HL-60 (cell line): Measurements from ENCODE around the gene THAP6.
"Not testable (repeated sequence)": the region's sequence is repeated elsewhere in the genome, so short reads cannot be mapped to it uniquely, and the experiment has no call there.

Experiments used
- DNase-seq, 2 experiments: peaks; one replicate each; pipeline ENCODE4 v3.0.0-alpha.2; 2010 to 2020; ENCODE audit warnings: low read depth in 1 of 2, low spot score in 1 of 2
- H3K27ac ChIP-seq: fragments of 250-450 bp; sonication (Bioruptor Pico); replicated peaks from 2 replicates; pipeline ENCODE4 v1.5.1; 2020; ENCODE audit warnings: mild to moderate bottlenecking, moderate library complexity
- H3K27me3 ChIP-seq: fragments of 250-450 bp; sonication (Bioruptor Pico); 2 replicates; pipeline ENCODE4 v1.5.1; 2021; ENCODE audit warnings: mild to moderate bottlenecking, moderate library complexity; ENCODE audit not compliant: insufficient read depth, poor library complexity, severe bottlenecking
- H3K4me3 ChIP-seq: replicated peaks from 2 replicates; pipeline ENCODE4 v1.5.1; 2011; ENCODE audit warnings: mild to moderate bottlenecking, control low read depth, low read length; ENCODE audit not compliant: insufficient read depth
- CTCF ChIP-seq: IDR thresholded peaks from one replicate; pipeline ENCODE4 v1.5.1; 2011; ENCODE audit warnings: low read length, control low read depth, inconsistent platforms; ENCODE audit not compliant: insufficient read depth
- GABPA ChIP-seq: IDR thresholded peaks from 2 replicates; pipeline ENCODE4 v1.6.1; 2012; ENCODE audit warnings: low read depth
- POLR2AphosphoS5 ChIP-seq: IDR thresholded peaks from 2 replicates; pipeline ENCODE4 v1.6.1; 2012; ENCODE audit warnings: low read depth
- REST ChIP-seq: IDR thresholded peaks from 2 replicates; pipeline ENCODE4 v1.6.1; 2012; ENCODE audit warnings: low read depth; ENCODE audit not compliant: insufficient replicate concordance
- SPI1 ChIP-seq: IDR thresholded peaks from 2 replicates; pipeline ENCODE4 v1.6.1; 2012; ENCODE audit warnings: low read depth, mild to moderate bottlenecking, borderline replicate concordance

The THAP6 gene

GRCh38 chr4:75527482-75527881 lies 13.2 kb downstream of the THAP6 start:
- DNase-seq, result no peak
- TF ChIP-seq CTCF, result no peak
- no peak for TF ChIP-seq GABPA
- no peak for TF ChIP-seq POLR2AphosphoS5
- no peak for TF ChIP-seq REST
- no peak for TF ChIP-seq SPI1
- H3K27me3 ChIP-seq, result no peaks in the 10 kb centered on the region
- no peak overlapping the region for H3K27ac ChIP-seq
- H3K4me3 ChIP-seq, result no peak overlapping the region

- DNase-seq, result no peak
- Histone ChIP-seq H3K4me3 (no peak overlapping the region), H3K27ac (no peak overlapping the region), H3K27me3 (no peaks in the 10 kb centered on the region)
- no peak for TF ChIP-seq SPI1
- TF ChIP-seq GABPA, result no peak
- TF ChIP-seq CTCF, result no peak
Observed at GRCh38 chr4:75530556-75531322, 16.5 kb downstream of the THAP6 start.

- not testable (repeated sequence) for DNase-seq, H3K27ac ChIP-seq, H3K27me3 ChIP-seq, H3K4me3 ChIP-seq
Observed at GRCh38 chr4:75531536-75532143, 17.4 kb downstream of the THAP6 start.

- H3K27me3 ChIP-seq, H3K27ac ChIP-seq, H3K4me3 ChIP-seq, DNase-seq: not testable (repeated sequence)
Observed at GRCh38 chr4:75533339-75533887, 19.1 kb downstream of the THAP6 start.

GRCh38 chr4:75533926-75534325 lies 19.7 kb downstream of the THAP6 start:
- H3K4me3 ChIP-seq, DNase-seq, H3K27ac ChIP-seq, H3K27me3 ChIP-seq: not testable (repeated sequence)

- H3K4me3 ChIP-seq, H3K27me3 ChIP-seq, DNase-seq, H3K27ac ChIP-seq: not testable (repeated sequence)
Observed at GRCh38 chr4:75537308-75537707, 23.0 kb downstream of the THAP6 start.
